WTC11 (cell line): ENCODE results near the gene TFF2.

ENCODE experiments used
- CREB1 ChIP-seq: sonication (generic); formaldehyde crosslinking; IDR thresholded peaks from 2 replicates; pipeline ENCODE4 v1.8.0; 2023; ENCODE audit warnings: mild to moderate bottlenecking, missing genetic modification reagents
- CTCF ChIP-seq: fragments of 200-600 bp; IDR thresholded peaks from 2 replicates; pipeline ENCODE4 v1.8.0; 2022; ENCODE audit warnings: antibody characterized with exemption
- ERG ChIP-seq: fragments of 250-450 bp; sonication (Bioruptor Pico); IDR thresholded peaks from 2 replicates; pipeline ENCODE4 v1.8.0; 2021; ENCODE audit warnings: mild to moderate bottlenecking
- JUN ChIP-seq: sonication (generic); formaldehyde crosslinking; IDR thresholded peaks from 2 replicates; pipeline ENCODE4 v1.8.0; 2023; ENCODE audit warnings: mild to moderate bottlenecking, missing genetic modification reagents
- NFYB ChIP-seq: sonication (generic); formaldehyde crosslinking; conservative IDR thresholded peaks from 2 replicates; pipeline ENCODE4 v1.8.0; 2022; ENCODE audit warnings: low read depth, missing genetic modification reagents
- NR3C1 ChIP-seq: sonication (generic); formaldehyde crosslinking; conservative IDR thresholded peaks from 2 replicates; pipeline ENCODE4 v1.8.1; 2023; ENCODE audit warnings: low read depth, mild to moderate bottlenecking, missing genetic modification reagents
- RELA ChIP-seq: sonication (generic); formaldehyde crosslinking; IDR thresholded peaks from 2 replicates; pipeline ENCODE4 v1.8.1; 2022; ENCODE audit warnings: missing genetic modification reagents, mild to moderate bottlenecking, borderline replicate concordance
- SMAD3 ChIP-seq: sonication (generic); formaldehyde crosslinking; IDR thresholded peaks from 2 replicates; pipeline ENCODE4 v1.8.0; 2022; ENCODE audit warnings: missing genetic modification reagents, mild to moderate bottlenecking, borderline replicate concordance
- USF2 ChIP-seq: sonication (generic); formaldehyde crosslinking; IDR thresholded peaks from 2 replicates; pipeline ENCODE4 v1.8.1; 2023; ENCODE audit warnings: mild to moderate bottlenecking, missing genetic modification reagents, moderate library complexity
- ZNF138 ChIP-seq: sonication (generic); formaldehyde crosslinking; conservative IDR thresholded peaks from 2 replicates; pipeline ENCODE4 v1.8.1; 2022; ENCODE audit warnings: mild to moderate bottlenecking, moderate library complexity, missing genetic modification reagents
- ZSCAN18 ChIP-seq: fragments of 250-450 bp; sonication (Bioruptor Pico); IDR thresholded peaks from 2 replicates; pipeline ENCODE4 v2.1.2; 2022; ENCODE audit warnings: mild to moderate bottlenecking, moderate library complexity
- TF ChIP-seq, protein P1 (sequence below): sonication (generic); formaldehyde crosslinking; conservative IDR thresholded peaks from 2 replicates; pipeline ENCODE4 v1.8.1; 2023; ENCODE audit warnings: mild to moderate bottlenecking, low read depth, missing genetic modification reagents, moderate library complexity

DNA sequence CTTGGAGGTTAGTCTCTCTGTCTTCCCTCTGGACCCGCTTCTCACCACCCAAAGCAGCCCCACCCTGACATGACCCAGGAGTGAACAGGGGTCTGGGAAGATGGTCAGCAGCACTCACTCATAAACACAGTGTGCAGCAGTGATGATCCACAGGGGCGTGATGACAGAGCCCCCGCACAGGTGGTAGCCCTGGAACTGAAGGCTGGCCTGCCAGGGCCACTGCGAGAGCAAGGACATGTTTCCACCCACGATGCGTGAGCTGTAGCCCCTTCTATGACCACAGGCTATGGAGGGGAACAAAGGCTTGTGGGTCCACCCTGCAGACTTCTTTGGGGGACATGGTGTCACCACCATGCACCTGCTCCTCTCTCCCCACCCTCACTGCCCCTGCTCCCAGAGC lies 32.1 kb upstream of the TFF2 start:
- no peak for TF ChIP-seq CTCF
- TF ChIP-seq, protein P1, sequence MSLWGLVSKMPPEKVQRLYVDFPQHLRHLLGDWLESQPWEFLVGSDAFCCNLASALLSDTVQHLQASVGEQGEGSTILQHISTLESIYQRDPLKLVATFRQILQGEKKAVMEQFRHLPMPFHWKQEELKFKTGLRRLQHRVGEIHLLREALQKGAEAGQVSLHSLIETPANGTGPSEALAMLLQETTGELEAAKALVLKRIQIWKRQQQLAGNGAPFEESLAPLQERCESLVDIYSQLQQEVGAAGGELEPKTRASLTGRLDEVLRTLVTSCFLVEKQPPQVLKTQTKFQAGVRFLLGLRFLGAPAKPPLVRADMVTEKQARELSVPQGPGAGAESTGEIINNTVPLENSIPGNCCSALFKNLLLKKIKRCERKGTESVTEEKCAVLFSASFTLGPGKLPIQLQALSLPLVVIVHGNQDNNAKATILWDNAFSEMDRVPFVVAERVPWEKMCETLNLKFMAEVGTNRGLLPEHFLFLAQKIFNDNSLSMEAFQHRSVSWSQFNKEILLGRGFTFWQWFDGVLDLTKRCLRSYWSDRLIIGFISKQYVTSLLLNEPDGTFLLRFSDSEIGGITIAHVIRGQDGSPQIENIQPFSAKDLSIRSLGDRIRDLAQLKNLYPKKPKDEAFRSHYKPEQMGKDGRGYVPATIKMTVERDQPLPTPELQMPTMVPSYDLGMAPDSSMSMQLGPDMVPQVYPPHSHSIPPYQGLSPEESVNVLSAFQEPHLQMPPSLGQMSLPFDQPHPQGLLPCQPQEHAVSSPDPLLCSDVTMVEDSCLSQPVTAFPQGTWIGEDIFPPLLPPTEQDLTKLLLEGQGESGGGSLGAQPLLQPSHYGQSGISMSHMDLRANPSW (CRISPR knock-in tag) = no peak
- TF ChIP-seq ERG (CRISPR knock-in tag) = no peak
- no peak for TF ChIP-seq JUN (CRISPR knock-in tag)
- TF ChIP-seq ZNF138 (CRISPR knock-in tag) = no peak
- TF ChIP-seq NFYB (CRISPR knock-in tag) = no peak
- no peak for TF ChIP-seq SMAD3
- TF ChIP-seq USF2 (CRISPR knock-in tag) = no peak
- TF ChIP-seq RELA (CRISPR knock-in tag) = no peak
- no peak for TF ChIP-seq CREB1 (CRISPR knock-in tag)
- TF ChIP-seq NR3C1 (CRISPR knock-in tag) = no peak
- no peak for TF ChIP-seq ZSCAN18 (CRISPR knock-in tag)
